Prostate gland (tissue), 2 donors: ENCODE results near the gene SMIM23. TPM values are rescaled to one million over a fixed set of nuclear protein-coding genes. Genes with fewer than 3 reads are reported as not detected.

Experiments used
- DNase-seq: peaks from one replicate; pipeline ENCODE4 v3.0.0-alpha.2; 2019; ENCODE audit warnings: low spot score
- H3K27ac ChIP-seq, 2 donors: fragments of 200-600 bp; sonication (generic); 2 replicates each; pipeline ENCODE4 v1.5.1; 2017 to 2019
- H3K27me3 ChIP-seq: fragments of 200-600 bp; sonication (generic); replicated peaks from 2 replicates; pipeline ENCODE4 v1.5.1; 2019; ENCODE audit not compliant: insufficient read depth
- H3K36me3 ChIP-seq, 2 donors: fragments of 200-600 bp; sonication (generic); 1 replicate in 1 of 2; 2 replicates in 1 of 2; pipeline versions ENCODE4 v1.5.1 to v1.8.1; 2017 to 2019
- H3K4me1 ChIP-seq: fragments of 200-600 bp; sonication (generic); replicated peaks from 2 replicates; pipeline ENCODE4 v1.5.1; 2019
- H3K4me3 ChIP-seq, 2 donors: fragments of 200-600 bp; sonication (generic); 2 replicates each; pipeline ENCODE4 v1.5.1; 2017 to 2019
- H3K9me3 ChIP-seq: fragments of 200-600 bp; sonication (generic); 2 replicates; pipeline ENCODE4 v1.5.1; 2017
- POLR2A ChIP-seq: fragments of 450-650 bp; IDR thresholded peaks from one replicate; pipeline ENCODE4 v1.6.1; 2016; ENCODE audit warnings: antibody characterized with exemption, mild to moderate bottlenecking
- POLR2AphosphoS5 ChIP-seq: sonication (generic); formaldehyde crosslinking; IDR thresholded peaks from one replicate; pipeline ENCODE4 v1.6.1; 2017; ENCODE audit warnings: antibody characterized with exemption
- WGBS: methylation state at CpG from one replicate; pipeline ENCODE4 v1.1.5; 2018; 5-methylcytosine and 5-hydroxymethylcytosine counted together
- intact Hi-C: fragments of 100-400 bp; cut with DNase I; formaldehyde crosslinking; loops from one replicate; pipeline ENCODE4 v1.14.2; 2022
- total RNA-seq, 2 donors: library from RNA; depleted of rRNA; stranded (reverse); fragments of >200 nt; gene quantifications; one replicate each; pipeline ENCODE4 v1.1.0, GENCODE V29; 2016
- TF ChIP-seq, protein P1 (sequence below), 4 experiments: fragments of 200-600 bp in 2 of 4; fragments of 450-650 bp in 2 of 4; sonication (generic) in 2 of 4; IDR thresholded peaks; 1 replicate in 3 of 4; 2 replicates in 1 of 4; pipeline ENCODE4 v1.5.1; 2016 to 2019; ENCODE audit warnings: antibody characterized with exemption in 4 of 4, mild to moderate bottlenecking in 2 of 4, moderate library complexity in 2 of 4

SMIM23 gene
- total RNA-seq, 2 donors from 2014 or later: not detected

DNA sequence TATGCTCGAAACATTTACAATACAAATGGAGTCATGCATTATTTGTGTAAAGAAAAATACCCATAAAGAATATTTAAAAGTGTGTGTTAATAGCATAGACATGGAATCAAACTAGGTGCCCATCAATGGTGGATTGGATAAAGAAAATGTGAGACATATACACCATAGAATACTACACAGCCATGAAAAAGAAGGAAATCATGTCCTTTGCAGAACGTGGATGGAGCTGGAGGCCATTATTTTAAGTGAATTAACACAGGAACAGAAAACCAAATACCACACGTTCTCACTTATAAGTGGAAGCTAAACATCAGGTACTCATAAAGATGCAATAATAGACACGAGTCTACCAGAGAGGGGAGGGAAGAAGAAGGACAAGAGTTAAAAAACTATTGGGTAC lies 22.8 kb downstream of the SMIM23 start:
- WGBS: 93% methylated on average over 4 of the region's 4 CpGs
- no peak for TF ChIP-seq POLR2A
- no peak for TF ChIP-seq POLR2AphosphoS5
- TF ChIP-seq, protein P1, sequence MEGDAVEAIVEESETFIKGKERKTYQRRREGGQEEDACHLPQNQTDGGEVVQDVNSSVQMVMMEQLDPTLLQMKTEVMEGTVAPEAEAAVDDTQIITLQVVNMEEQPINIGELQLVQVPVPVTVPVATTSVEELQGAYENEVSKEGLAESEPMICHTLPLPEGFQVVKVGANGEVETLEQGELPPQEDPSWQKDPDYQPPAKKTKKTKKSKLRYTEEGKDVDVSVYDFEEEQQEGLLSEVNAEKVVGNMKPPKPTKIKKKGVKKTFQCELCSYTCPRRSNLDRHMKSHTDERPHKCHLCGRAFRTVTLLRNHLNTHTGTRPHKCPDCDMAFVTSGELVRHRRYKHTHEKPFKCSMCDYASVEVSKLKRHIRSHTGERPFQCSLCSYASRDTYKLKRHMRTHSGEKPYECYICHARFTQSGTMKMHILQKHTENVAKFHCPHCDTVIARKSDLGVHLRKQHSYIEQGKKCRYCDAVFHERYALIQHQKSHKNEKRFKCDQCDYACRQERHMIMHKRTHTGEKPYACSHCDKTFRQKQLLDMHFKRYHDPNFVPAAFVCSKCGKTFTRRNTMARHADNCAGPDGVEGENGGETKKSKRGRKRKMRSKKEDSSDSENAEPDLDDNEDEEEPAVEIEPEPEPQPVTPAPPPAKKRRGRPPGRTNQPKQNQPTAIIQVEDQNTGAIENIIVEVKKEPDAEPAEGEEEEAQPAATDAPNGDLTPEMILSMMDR (IDR thresholded peaks at IDR 0.05): no peak
- no peaks in the 10 kb centered on the region for H3K36me3 ChIP-seq
- H3K27me3 ChIP-seq: peaks cover 4% of the 10 kb centered on the region
- no peaks in the 10 kb centered on the region for H3K4me1 ChIP-seq
- H3K9me3 ChIP-seq: no peaks in the 10 kb centered on the region
- DNase-seq: no peak
- H3K4me3 ChIP-seq: no peak overlapping the region
- H3K27ac ChIP-seq: no peak overlapping the region
- intact Hi-C loops: no loop called here

DNA sequence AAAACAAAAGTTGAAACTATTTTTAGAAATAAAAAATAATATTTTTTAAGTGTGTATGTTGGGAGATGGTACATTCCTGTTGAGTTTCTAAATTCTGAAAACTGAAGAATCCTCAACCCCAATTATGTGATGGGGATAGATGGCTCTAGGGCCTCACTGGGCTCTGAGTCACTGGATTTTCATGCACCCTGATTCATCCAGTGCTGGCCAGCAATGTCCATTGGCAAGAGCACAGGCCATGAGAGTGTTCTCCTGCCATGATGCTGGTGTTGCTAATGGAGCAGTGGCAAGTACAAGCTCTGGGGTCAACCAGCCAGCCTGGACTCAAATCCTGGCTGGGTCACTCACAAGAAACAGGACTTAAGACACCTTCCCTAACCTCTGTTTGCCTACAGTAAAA lies 23.3 kb downstream of the SMIM23 start:
- no peak overlapping the region for H3K4me3 ChIP-seq
- no peak for DNase-seq
- intact Hi-C loops: no loop called here
- TF ChIP-seq, protein P1 (IDR thresholded peaks at IDR 0.05): no peak
- no peak for TF ChIP-seq POLR2A
- H3K27ac ChIP-seq: no peak overlapping the region
- peaks cover 4% of the 10 kb centered on the region for H3K27me3 ChIP-seq
- H3K4me1 ChIP-seq: no peaks in the 10 kb centered on the region
- H3K9me3 ChIP-seq: no peaks in the 10 kb centered on the region
- no peaks in the 10 kb centered on the region for H3K36me3 ChIP-seq

DNA sequence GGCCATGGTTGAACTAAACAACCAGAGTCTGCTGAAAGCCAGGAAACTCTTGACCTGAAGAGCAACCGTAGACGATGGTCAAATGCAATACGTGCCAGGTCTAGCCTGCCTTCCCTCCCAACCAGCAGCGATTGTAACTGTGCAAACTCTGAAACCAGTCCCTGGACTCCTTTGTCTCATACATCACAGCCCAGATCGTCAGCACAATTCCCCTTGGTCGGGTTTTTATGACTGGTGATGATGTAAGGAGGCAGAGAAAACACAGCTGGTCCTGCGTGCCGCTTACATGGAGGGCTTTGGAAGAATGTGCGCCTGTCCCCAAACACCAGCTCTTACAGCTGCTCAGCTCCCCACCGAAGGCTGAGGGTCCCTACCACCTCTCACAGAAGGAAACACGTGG lies 24.6 kb downstream of the SMIM23 start:
- intact Hi-C loops: no loop called here
- Histone ChIP-seq H3K27ac (no peak overlapping the region), H3K9me3 (no peaks in the 10 kb centered on the region), H3K4me3 (no peak overlapping the region), H3K36me3 (no peaks in the 10 kb centered on the region), H3K27me3 (peaks cover 2% of the 10 kb centered on the region), H3K4me1 (no peaks in the 10 kb centered on the region)
- WGBS: 66% methylated on average over 11 of the region's 11 CpGs
- no peak for TF ChIP-seq POLR2AphosphoS5
- no peak for TF ChIP-seq POLR2A
- TF ChIP-seq, protein P1 (IDR thresholded peaks at IDR 0.05): no peak
- no peak for DNase-seq

DNA sequence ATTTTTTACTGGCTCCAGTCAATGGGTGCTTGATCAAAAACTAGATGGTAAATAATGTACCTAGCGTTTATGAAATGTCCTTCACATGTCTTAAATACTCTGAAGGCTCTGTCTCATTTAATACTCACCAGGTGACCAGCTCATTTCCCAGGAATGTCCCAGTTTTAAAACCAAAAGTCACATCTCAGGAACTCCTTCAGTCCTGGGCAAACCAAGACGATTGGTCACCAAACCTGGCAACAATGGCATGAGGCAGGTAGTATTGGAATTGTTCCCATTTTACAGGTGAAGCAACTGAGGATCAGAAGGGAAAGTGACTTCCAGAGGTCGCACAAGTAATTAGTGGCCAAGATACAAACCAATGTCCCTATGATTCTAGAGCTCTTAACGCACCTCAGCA lies 27.7 kb downstream of the SMIM23 start:
- no peaks in the 10 kb centered on the region for H3K4me1 ChIP-seq
- TF ChIP-seq POLR2AphosphoS5: no peak
- TF ChIP-seq, protein P1 (IDR thresholded peaks at IDR 0.05): no peak
- no peak for TF ChIP-seq POLR2A
- no peak overlapping the region for H3K27ac ChIP-seq
- no peak for DNase-seq
- H3K27me3 ChIP-seq: no peaks in the 10 kb centered on the region
- H3K4me3 ChIP-seq: no peak overlapping the region
- WGBS: 97% methylated on average over 4 of the region's 4 CpGs
- H3K9me3 ChIP-seq: no peaks in the 10 kb centered on the region
- no peaks in the 10 kb centered on the region for H3K36me3 ChIP-seq
- intact Hi-C loops: no loop called here

DNA sequence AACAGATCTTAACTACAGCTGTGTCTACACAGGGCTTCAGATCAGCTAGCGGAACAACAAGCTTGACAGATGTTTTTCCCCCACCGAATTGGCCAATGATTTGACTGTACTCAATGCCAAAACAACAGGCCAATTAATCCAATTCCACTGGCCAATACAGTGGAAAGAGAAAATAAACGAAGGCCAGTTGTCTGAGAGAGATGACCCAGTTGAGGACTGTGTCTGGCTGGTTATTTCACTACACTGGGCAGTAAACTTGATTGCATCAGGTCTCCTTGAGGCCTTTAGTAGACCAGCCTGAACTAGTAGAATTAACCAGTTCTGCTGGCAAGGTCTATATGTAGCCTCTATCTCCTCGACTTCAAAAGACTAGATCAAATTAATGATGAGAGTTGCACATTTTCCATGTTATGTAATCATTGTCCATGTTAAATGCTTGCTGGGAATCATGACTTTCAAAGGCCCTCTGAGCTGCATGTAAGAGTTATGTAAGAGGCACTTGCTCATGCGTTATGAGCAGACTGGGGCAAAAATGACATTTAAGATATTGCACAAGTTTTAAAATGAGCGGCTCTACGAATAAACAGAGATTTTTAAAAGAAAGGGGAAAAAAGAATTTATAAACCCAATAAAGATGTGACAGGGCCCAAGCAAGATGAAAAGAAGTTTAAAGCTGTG lies 28.3 kb downstream of the SMIM23 start:
- intact Hi-C loops: no loop called here
- H3K36me3 ChIP-seq: no peaks in the 10 kb centered on the region
- TF ChIP-seq POLR2A: no peak
- TF ChIP-seq POLR2AphosphoS5: no peak
- TF ChIP-seq, protein P1 (IDR thresholded peaks at IDR 0.05): no peak
- H3K27me3 ChIP-seq: no peaks in the 10 kb centered on the region
- H3K9me3 ChIP-seq: no peaks in the 10 kb centered on the region
- no peak overlapping the region for H3K27ac ChIP-seq
- H3K4me1 ChIP-seq: no peaks in the 10 kb centered on the region
- no peak overlapping the region for H3K4me3 ChIP-seq
- no peak for DNase-seq
- 83% methylated on average over 7 of the region's 7 CpGs for WGBS
